ENCODE data around the gene NCEH1. TPM values are rescaled to one million over a fixed set of nuclear protein-coding genes. Genes with fewer than 3 reads are reported as not detected.

Gene NCEH1
- total and polyA plus RNA-seq, 7 donors: 2.6 to 12.0 (median 5.1) TPM

DNA sequence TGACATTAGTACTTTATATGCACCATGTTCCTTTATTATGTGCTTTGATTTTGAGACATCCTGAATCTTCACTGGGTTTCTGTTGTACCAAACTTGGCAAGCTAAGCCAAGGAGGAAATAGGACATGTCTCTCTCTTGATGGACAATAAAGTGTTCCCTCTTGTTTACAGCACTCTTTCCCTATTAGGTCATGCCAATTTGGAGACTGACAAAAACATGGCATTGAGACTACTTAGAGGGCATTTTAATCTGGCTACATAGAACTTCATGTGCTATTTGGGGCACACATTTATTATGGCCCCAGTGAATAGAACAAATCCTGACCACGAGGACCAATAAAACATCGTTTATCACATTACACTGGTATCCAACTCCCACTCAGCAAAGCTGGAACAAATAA is 102.3 kb downstream of the NCEH1 start:
- Histone ChIP-seq H3K4me1 (no peaks in the 10 kb centered on the region), H3K27ac (no peak overlapping the region), H3K4me3 (no peak overlapping the region), H3K36me3 (ENCODE audit: insufficient read depth in 1 of 2, low read depth in 1 of 2) (no peaks in the 10 kb centered on the region), H3K9me3 (no peaks in the 10 kb centered on the region), H3K27me3 (ENCODE audit: insufficient read depth in 3 of 3, low read length in 2 of 3) (no peaks in the 10 kb centered on the region)
- no peak for DNase-seq
- intact Hi-C loops (cut with DNase I): no loop called here
- 46 to 49% (median 48%) methylated on average over 2 of the region's 2 CpGs for WGBS, 3 donors
- no peak for ATAC-seq
- TF ChIP-seq, protein P1, sequence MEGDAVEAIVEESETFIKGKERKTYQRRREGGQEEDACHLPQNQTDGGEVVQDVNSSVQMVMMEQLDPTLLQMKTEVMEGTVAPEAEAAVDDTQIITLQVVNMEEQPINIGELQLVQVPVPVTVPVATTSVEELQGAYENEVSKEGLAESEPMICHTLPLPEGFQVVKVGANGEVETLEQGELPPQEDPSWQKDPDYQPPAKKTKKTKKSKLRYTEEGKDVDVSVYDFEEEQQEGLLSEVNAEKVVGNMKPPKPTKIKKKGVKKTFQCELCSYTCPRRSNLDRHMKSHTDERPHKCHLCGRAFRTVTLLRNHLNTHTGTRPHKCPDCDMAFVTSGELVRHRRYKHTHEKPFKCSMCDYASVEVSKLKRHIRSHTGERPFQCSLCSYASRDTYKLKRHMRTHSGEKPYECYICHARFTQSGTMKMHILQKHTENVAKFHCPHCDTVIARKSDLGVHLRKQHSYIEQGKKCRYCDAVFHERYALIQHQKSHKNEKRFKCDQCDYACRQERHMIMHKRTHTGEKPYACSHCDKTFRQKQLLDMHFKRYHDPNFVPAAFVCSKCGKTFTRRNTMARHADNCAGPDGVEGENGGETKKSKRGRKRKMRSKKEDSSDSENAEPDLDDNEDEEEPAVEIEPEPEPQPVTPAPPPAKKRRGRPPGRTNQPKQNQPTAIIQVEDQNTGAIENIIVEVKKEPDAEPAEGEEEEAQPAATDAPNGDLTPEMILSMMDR (IDR thresholded peaks at IDR 0.05): no peak

GRCh38 chr3:172607305-172608121 is 103.4 kb downstream of the NCEH1 start:
- H3K4me3 ChIP-seq: no peak overlapping the region
- H3K27ac ChIP-seq: peak overlapping the region; percentile 21
- ATAC-seq: no peak
- no peaks in the 10 kb centered on the region for H3K36me3 ChIP-seq (ENCODE audit: insufficient read depth in 1 of 2, low read depth in 1 of 2)
- no peaks in the 10 kb centered on the region for H3K4me1 ChIP-seq
- TF ChIP-seq, protein P1 (IDR thresholded peaks at IDR 0.05): no peak
- no peak for DNase-seq
- WGBS, 3 donors: 77 to 83% (median 83%) methylated on average over 2 of the region's 2 CpGs
- intact Hi-C loops (cut with DNase I): no loop called here
- H3K27me3 ChIP-seq (ENCODE audit: insufficient read depth in 3 of 3, low read length in 2 of 3): no peaks in the 10 kb centered on the region
- no peaks in the 10 kb centered on the region for H3K9me3 ChIP-seq

DNA sequence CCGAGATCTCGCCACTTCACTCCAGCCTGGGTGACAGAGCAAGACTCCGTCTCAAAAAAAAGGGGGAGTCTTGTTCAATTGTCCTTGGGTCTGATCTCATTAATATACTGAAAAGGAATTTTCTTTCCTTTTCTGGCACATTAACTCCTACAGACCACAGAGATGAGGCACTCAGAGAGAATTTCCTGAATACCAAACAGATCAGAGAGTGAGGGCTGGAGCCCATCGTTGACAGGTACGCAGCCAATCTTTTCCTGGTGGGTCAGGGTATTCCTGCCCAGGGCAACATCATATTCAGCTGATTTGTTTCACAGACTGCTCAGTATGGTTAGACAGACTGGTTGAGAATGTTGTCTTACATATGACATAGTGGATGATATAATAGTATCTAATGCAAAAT is 104.8 kb downstream of the NCEH1 start:
- Histone ChIP-seq H3K4me3 (no peak overlapping the region), H3K27me3 (ENCODE audit: insufficient read depth in 3 of 3, low read length in 2 of 3) (no peaks in the 10 kb centered on the region), H3K36me3 (ENCODE audit: insufficient read depth in 1 of 2, low read depth in 1 of 2) (no peaks in the 10 kb centered on the region), H3K27ac (no peak overlapping the region), H3K9me3 (no peaks in the 10 kb centered on the region), H3K4me1 (no peaks in the 10 kb centered on the region)
- intact Hi-C loops (cut with DNase I): no loop called here
- ATAC-seq: no peak
- no peak for DNase-seq
- 88 to 90% (median 90%) methylated on average over 5 of the region's 5 CpGs for WGBS, 3 donors
- TF ChIP-seq, protein P1 (IDR thresholded peaks at IDR 0.05): no peak

- ATAC-seq: no peak
- H3K27me3 ChIP-seq (ENCODE audit: insufficient read depth in 3 of 3, low read length in 2 of 3): no peaks in the 10 kb centered on the region
Measured at GRCh38 chr3:172604895-172605646, 105.8 kb downstream of the NCEH1 start.

More at GRCh38 chr3:172604895-172605646, 105.8 kb downstream of the NCEH1 start:
- TF ChIP-seq, protein P1 (IDR thresholded peaks at IDR 0.05): no peak
- no peak overlapping the region for H3K4me3 ChIP-seq
- intact Hi-C loops (cut with DNase I): no loop called here
- H3K27ac ChIP-seq: no peak overlapping the region
- no peak for DNase-seq
- 90 to 91% (median 91%) methylated on average over 3 of the region's 3 CpGs for WGBS, 3 donors
- H3K9me3 ChIP-seq: no peaks in the 10 kb centered on the region
- H3K4me1 ChIP-seq: no peaks in the 10 kb centered on the region
- no peaks in the 10 kb centered on the region for H3K36me3 ChIP-seq (ENCODE audit: insufficient read depth in 1 of 2, low read depth in 1 of 2)

Measured in psoas muscle (tissue), 8 donors.